Breast epithelium (tissue), 4 donors: Measurements from ENCODE around the gene CD58. TPM values are rescaled to one million over a fixed set of nuclear protein-coding genes. Genes with fewer than 3 reads are reported as not detected.

ENCODE experiments used
- DNase-seq, 2 donors: peaks; one replicate each; pipeline ENCODE4 v3.0.0-alpha.2; 2019; ENCODE audit warnings: low spot score in 2 of 2
- H3K27ac ChIP-seq, 2 donors: fragments of 200-600 bp; sonication (generic) in 1 of 2; one replicate each; pipeline ENCODE4 v1.5.1; 2016 to 2019; ENCODE audit warnings: mild to moderate bottlenecking in 1 of 2
- H3K27me3 ChIP-seq, 2 donors: fragments of 200-600 bp; sonication (generic) in 1 of 2; one replicate each; pipeline versions ENCODE4 v1.5.1 to v1.6.0; 2017 to 2019; ENCODE audit warnings: control low read depth in 1 of 2, mild to moderate bottlenecking in 1 of 2
- H3K36me3 ChIP-seq: fragments of 200-600 bp; one replicate; pipeline ENCODE4 v1.5.1; 2019
- H3K4me1 ChIP-seq, 2 donors: fragments of 200-600 bp; sonication (generic); one replicate each; pipeline ENCODE4 v1.5.1; 2016 to 2019; ENCODE audit warnings: control low read depth in 1 of 2
- H3K4me3 ChIP-seq, 3 donors: fragments of 200-600 bp; sonication (generic); 1 replicate in 2 of 3; 2 replicates in 1 of 3; pipeline ENCODE4 v1.5.1; 2016 to 2019; ENCODE audit warnings: mild to moderate bottlenecking in 3 of 3, moderate library complexity in 2 of 3
- H3K9me3 ChIP-seq, 2 donors: fragments of 200-600 bp; sonication (generic) in 1 of 2; one replicate each; pipeline ENCODE4 v1.5.1; 2016 to 2019; ENCODE audit warnings: control low read depth in 1 of 2
- CTCF ChIP-seq, 3 donors: fragments of 450-650 bp; IDR thresholded peaks; one replicate each; pipeline ENCODE4 v1.5.1; 2016 to 2017; ENCODE audit warnings: antibody characterized with exemption in 3 of 3, mild to moderate bottlenecking in 3 of 3, moderate library complexity in 3 of 3
- POLR2A ChIP-seq: fragments of 450-650 bp; IDR thresholded peaks from one replicate; pipeline ENCODE4 v1.6.1; 2016; ENCODE audit warnings: antibody characterized with exemption, mild to moderate bottlenecking, moderate library complexity
- POLR2AphosphoS5 ChIP-seq, 3 donors: sonication (generic); formaldehyde crosslinking; IDR thresholded peaks; one replicate each; pipeline ENCODE4 v1.6.1; 2017; ENCODE audit warnings: antibody characterized with exemption in 3 of 3
- intact Hi-C: fragments of 100-400 bp; cut with DNase I; formaldehyde crosslinking; loops from one replicate; pipeline ENCODE4 v1.15.1; 2023; ENCODE audit warnings: low total_unique reads
- total RNA-seq, 3 donors: library from RNA; depleted of rRNA; stranded (reverse); fragments of >200 nt; gene quantifications; one replicate each; pipeline ENCODE4 v1.1.0, GENCODE V29; 2016

CD58 gene
- total RNA-seq, 3 donors from 2014 or later: 22.0 to 31.4 (median 31.3) TPM

- Histone ChIP-seq H3K27ac (peak overlapping the region; percentile 72 to 90), H3K4me3 (no peak overlapping the region), H3K4me1 (no peaks in the 10 kb centered on the region), H3K9me3 (no peaks in the 10 kb centered on the region), H3K36me3 (no peaks in the 10 kb centered on the region), H3K27me3 (no peaks in the 10 kb centered on the region)
- intact Hi-C loops: no loop called here
- no peak for DNase-seq
- TF ChIP-seq CTCF (IDR thresholded peaks at IDR 0.05) (no peak), POLR2A (no peak), POLR2AphosphoS5 (IDR thresholded peaks at IDR 0.05) (peak in 1 of 3 donors; percentile 34)
Measured at GRCh38 chr1:116514708-116515525, 55.9 kb downstream of the CD58 start.

GRCh38 chr1:116513956-116514355, 56.9 kb downstream of the CD58 start:
- H3K36me3 ChIP-seq: no peaks in the 10 kb centered on the region
- H3K27me3 ChIP-seq: no peaks in the 10 kb centered on the region
- intact Hi-C loops: no loop called here
- H3K4me1 ChIP-seq: peaks cover 2 to 5% of the 10 kb centered on the region in 2 donors
- no peak for TF ChIP-seq POLR2A
- TF ChIP-seq CTCF (IDR thresholded peaks at IDR 0.05): no peak
- H3K27ac ChIP-seq: peak overlapping the region; percentile 22 to 72
- peak; percentile 54 to 66 for DNase-seq
- H3K4me3 ChIP-seq: no peak overlapping the region
- no peaks in the 10 kb centered on the region for H3K9me3 ChIP-seq

GRCh38 chr1:116511459-116512019, 59.3 kb downstream of the CD58 start:
- TF ChIP-seq POLR2AphosphoS5 (IDR thresholded peaks at IDR 0.05): no peak
- TF ChIP-seq CTCF (IDR thresholded peaks at IDR 0.05): no peak
- no peak for TF ChIP-seq POLR2A
- no peak overlapping the region for H3K4me3 ChIP-seq
- intact Hi-C loops: no loop called here

GRCh38 chr1:116510361-116510760, 60.5 kb downstream of the CD58 start:
- no peaks in the 10 kb centered on the region for H3K27me3 ChIP-seq
- peaks cover 3 to 6% of the 10 kb centered on the region in 2 donors for H3K4me1 ChIP-seq
- H3K4me3 ChIP-seq: no peak overlapping the region
- no peak overlapping the region for H3K27ac ChIP-seq
- no peak for DNase-seq
- H3K9me3 ChIP-seq: no peaks in the 10 kb centered on the region
- intact Hi-C loops: no loop called here
- no peaks in the 10 kb centered on the region for H3K36me3 ChIP-seq
- TF ChIP-seq POLR2A: no peak

More at GRCh38 chr1:116511459-116512019, 59.3 kb downstream of the CD58 start:
- H3K27ac ChIP-seq: no peak overlapping the region
- H3K4me1 ChIP-seq: peaks cover 3 to 6% of the 10 kb centered on the region in 2 donors
- DNase-seq: no peak
- no peaks in the 10 kb centered on the region for H3K27me3 ChIP-seq
- no peaks in the 10 kb centered on the region for H3K9me3 ChIP-seq
- H3K36me3 ChIP-seq: no peaks in the 10 kb centered on the region

- no peak for DNase-seq
- H3K27ac ChIP-seq: peak overlapping the region in 1 of 2 donors; percentile 16
Measured at GRCh38 chr1:116508984-116509980, 61.5 kb downstream of the CD58 start.

More at GRCh38 chr1:116508984-116509980, 61.5 kb downstream of the CD58 start:
- H3K27me3 ChIP-seq: no peaks in the 10 kb centered on the region
- TF ChIP-seq POLR2AphosphoS5 (IDR thresholded peaks at IDR 0.05): no peak
- no peak for TF ChIP-seq CTCF (IDR thresholded peaks at IDR 0.05)
- no peak for TF ChIP-seq POLR2A
- intact Hi-C loops: no loop called here
- no peaks in the 10 kb centered on the region for H3K36me3 ChIP-seq
- H3K9me3 ChIP-seq: no peaks in the 10 kb centered on the region
- H3K4me1 ChIP-seq: peaks cover 3 to 6% of the 10 kb centered on the region in 2 donors
- no peak overlapping the region for H3K4me3 ChIP-seq
